VCaP (cell line): Measurements from ENCODE around the gene TYROBP.

Source experiments
- H3K27ac ChIP-seq: fragments of 450-650 bp; 2 replicates; pipeline ENCODE4 v1.5.1; 2017
- TF ChIP-seq, protein P1 (sequence below): fragments of 450-650 bp; conservative IDR thresholded peaks from 2 replicates; pipeline ENCODE4 v1.5.1; 2017; ENCODE audit warnings: mild to moderate bottlenecking, moderate library complexity

The TYROBP gene

DNA sequence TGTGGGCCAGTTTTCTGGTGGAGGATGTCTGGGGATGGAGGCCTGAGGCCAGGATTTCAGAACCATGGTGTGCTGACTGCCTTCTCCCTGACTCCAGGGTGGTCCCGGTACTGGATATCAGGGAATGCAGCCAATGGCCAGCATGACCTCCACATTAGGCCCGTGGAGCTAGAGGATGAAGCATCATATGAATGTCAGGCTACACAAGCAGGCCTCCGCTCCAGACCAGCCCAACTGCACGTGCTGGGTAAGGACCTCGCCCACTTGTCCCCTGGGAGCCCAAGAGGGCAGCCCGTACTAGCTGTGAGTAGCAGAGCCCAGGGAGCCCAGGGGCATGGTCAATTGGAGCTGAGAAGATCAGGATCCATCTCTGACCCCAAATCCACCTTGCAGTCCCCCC is 49.8 kb downstream of the TYROBP start:
- TF ChIP-seq, protein P1, sequence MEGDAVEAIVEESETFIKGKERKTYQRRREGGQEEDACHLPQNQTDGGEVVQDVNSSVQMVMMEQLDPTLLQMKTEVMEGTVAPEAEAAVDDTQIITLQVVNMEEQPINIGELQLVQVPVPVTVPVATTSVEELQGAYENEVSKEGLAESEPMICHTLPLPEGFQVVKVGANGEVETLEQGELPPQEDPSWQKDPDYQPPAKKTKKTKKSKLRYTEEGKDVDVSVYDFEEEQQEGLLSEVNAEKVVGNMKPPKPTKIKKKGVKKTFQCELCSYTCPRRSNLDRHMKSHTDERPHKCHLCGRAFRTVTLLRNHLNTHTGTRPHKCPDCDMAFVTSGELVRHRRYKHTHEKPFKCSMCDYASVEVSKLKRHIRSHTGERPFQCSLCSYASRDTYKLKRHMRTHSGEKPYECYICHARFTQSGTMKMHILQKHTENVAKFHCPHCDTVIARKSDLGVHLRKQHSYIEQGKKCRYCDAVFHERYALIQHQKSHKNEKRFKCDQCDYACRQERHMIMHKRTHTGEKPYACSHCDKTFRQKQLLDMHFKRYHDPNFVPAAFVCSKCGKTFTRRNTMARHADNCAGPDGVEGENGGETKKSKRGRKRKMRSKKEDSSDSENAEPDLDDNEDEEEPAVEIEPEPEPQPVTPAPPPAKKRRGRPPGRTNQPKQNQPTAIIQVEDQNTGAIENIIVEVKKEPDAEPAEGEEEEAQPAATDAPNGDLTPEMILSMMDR, result no peak

DNA sequence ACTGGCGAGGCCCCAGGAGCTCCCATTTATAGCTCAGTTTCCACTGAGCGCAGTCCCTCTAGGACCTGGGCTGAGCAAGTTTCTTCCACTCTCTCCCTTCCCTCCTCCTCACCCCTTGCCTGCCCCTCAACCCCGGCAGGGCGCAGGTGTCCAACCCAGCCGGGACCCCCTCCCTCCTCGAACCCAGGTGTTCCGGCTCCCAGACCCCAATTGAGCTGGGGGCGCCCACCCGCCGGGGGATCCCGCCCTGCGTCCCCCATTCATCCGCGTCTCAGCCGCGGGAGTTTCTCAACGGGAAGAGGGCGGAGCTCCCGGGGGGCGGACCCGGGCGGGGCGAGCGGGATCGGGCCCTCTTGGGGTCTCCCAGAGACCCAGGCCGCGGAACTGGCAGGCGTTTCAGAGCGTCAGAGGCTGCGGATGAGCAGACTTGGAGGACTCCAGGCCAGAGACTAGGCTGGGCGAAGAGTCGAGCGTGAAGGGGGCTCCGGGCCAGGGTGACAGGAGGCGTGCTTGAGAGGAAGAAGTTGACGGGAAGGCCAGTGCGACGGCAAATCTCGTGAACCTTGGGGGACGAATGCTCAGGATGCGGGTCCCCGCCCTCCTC is 51.4 kb downstream of the TYROBP start, which contains the start of gene KIRREL2:
TSS of gene KIRREL2 (plus strand) at position 366 of the 604 bp plus-strand sequence. CDS start at position 575, 209 bp downstream.
- H3K27ac ChIP-seq, result peak within 1 kb of the TSS; percentile 24; the same call in 1 of the 2 replicates
- TF ChIP-seq, protein P1, result no peak

More for the DNA sequence above, 49.8 kb downstream of the TYROBP start:
- H3K27ac ChIP-seq, result no peak overlapping the region
